NCI-H2171 treated with DMSO at 0.1 percent for 48 hours (cell line): ENCODE results near the gene FKBP11.
"Not testable (repeated sequence)": the region's sequence is repeated elsewhere in the genome, so short reads cannot be mapped to it uniquely, and the experiment has no call there.

Source experiments
- DNase-seq: peaks from one replicate; lab custom pipeline; 2025; lab: John Stamatoyannopoulos, UW

The FKBP11 gene

GRCh38 chr12:48954841-48955501, 29.7 kb upstream of the FKBP11 start:
- no peak for DNase-seq

DNA sequence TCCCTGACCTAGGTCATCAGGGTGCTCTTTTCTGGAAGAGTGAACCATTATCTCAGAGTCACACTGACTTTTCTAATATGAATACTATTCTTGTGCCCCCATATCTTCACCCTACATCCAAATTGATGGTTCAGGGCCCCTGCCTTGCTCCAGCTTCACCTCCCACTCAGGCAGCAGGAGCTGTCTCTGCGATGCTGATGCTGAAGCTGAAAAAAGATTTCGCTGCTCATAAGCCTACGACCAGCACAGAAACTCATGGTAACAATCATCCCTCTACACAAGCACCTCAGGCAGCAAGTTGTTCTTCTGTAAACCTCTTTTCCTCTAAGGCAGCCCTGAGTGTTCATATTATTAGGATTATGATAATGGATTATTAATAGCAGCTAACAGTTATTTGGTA, 28.8 kb upstream of the FKBP11 start:
- no peak for DNase-seq

DNA sequence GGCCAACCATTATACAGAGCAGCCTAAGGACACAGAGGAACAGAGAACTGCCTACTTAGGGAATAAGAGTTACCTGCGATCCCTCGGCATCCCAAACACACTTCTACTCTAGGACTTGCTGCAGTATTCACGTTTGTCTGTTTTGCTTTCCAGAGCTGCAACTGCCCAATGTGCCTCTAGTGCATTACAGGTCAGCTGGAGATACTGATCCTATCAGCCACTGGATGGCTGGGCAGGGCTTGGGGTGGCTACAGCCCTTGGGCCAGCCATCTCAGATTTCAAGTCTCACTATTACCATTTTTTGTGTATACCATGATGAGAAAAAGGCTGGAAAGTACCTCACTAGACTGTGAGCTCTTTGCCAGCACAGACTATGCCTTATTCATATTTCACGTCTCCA, 27.4 kb upstream of the FKBP11 start:
- DNase-seq = no peak

DNA sequence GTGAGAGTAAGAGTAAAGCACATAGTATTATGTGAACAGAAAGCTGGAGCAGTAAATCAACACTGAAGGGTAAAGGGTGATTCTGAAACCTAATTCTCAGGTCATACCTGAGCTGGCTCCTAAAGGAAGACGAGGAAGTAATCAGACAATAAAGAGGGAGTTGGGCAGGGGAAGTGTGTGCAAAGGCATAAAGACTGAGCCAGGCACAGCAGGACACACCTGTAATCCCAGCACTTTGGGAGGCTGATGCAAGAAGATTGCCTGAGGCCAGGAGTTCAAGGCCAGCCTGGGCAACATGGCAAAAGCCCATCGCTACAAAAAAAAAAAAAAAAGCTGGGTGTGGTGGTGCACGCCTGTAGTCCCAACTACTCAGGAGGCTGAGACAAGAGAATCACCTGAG, 22.4 kb upstream of the FKBP11 start:
- DNase-seq = no peak

- no peak for DNase-seq
Observed at GRCh38 chr12:48946943-48947342, 21.7 kb upstream of the FKBP11 start.

DNA sequence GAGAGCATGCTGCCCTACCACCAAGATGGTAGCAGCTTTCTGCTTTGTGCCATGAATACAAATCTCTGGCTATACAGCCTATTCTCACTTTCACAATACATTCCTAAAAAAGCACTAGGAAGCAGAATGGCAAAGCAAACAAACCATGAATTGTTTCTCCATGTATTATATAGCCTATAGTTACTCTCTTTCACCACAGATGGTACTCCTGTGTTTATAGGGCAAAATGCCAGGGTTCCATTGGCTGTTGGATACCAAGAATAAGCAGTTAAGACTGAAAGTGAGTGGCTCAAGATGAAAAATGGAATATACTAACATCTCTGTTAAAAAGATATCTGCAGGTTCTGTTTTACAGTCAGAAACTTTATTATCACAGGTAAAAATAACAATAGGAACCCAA, 20.9 kb upstream of the FKBP11 start:
- peak; percentile 58 for DNase-seq

GRCh38 chr12:48943221-48943620, 17.9 kb upstream of the FKBP11 start:
- no peak for DNase-seq

GRCh38 chr12:48940181-48940580, 14.9 kb upstream of the FKBP11 start:
- DNase-seq = no peak

DNA sequence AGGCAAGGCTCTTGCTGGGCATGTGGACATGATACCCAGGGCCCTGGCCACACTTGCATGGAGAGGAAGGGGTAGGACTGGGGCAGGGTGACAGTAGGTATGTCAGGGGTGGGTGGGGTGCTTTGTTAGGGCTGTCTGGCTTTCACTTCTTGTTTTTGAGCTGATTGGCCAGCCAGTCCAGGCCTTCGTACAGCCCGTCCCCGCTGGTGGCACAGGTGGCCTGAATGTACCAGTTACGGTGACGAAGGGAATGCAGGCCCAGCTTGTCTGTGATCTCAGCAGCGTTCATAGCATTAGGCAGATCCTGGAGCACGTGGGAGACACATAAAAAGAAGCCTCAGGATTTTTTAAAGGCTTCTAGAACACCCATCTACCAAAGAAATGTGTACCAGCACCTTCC, 13.5 kb upstream of the FKBP11 start:
- no peak for DNase-seq

GRCh38 chr12:48937170-48937569, 11.9 kb upstream of the FKBP11 start:
- DNase-seq = no peak

DNA sequence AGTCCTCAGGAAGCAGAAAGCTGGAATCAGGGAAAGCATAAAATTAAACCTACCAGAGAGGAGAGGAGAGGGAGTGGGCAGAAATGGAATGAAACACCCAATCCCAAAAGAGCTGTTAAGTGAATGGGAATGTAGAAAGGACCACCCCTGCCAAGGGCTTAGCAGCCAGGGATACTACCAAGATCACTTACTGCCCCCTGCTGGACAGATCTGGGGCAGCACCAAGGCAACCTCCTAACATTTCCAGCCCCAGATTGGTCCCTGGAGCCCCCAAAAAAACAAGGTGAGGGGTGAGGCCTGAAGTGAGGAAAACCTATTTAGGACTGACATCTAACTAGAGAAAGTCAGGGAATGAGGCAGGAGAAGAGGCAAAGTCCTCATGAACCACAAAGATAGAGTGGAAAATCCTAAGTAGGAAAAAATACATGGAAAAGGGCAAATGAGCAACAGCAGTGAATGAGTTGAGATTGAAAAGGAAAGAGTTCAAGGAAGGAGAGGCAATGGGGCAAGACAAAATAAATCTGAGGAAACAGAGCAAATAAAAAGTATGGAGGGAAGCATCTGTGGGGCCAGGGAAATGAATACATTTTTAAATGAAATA, 11.2 kb upstream of the FKBP11 start:
- peak; percentile 41 for DNase-seq

DNA sequence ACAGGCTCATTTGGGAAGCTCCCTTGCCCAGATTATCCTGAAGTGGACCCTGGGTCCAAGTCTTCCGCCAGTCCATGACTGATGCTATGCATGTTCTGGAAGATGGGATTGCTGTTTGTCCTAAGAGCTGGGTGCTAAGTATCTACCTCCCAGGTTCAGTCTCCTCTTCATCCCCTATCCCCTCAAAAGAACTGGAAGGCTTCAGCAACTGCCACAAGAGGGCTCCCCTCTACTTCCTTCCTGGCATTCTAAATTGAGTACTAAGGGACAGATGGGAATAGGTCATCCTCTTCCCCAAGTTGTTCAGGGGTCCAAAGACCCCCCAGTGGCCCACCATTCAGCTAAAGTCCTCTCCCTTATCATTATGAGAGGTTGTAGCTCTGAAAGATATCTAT, 9.0 kb upstream of the FKBP11 start:
- peak; percentile 26 for DNase-seq

- no peak for DNase-seq
Observed at GRCh38 chr12:48933664-48934311, 8.5 kb upstream of the FKBP11 start.

GRCh38 chr12:48932878-48933277, 7.6 kb upstream of the FKBP11 start:
- no peak for DNase-seq

GRCh38 chr12:48930475-48930874, 5.2 kb upstream of the FKBP11 start:
- no peak for DNase-seq

- DNase-seq = no peak
Observed at GRCh38 chr12:48929551-48929950, 4.3 kb upstream of the FKBP11 start.

DNA sequence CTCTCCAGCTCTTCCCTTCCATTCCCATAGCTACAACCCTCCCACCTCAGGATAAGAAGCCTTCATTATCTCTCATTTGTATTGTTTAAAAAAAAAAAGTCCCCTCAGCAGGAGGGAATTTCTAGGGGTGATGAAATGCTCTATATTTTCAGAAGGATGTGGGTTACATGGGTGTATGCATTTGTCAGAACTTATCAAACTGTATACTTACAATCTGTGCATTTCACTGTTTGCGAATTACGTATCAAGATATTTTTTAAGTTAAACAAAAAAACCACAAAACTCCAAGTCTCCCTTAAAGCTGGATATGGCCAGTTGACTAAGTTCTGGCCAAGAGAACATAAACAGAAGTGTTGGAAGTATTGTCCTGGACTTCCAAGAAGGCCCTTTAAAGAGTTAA, 2.0 kb upstream of the FKBP11 start:
- DNase-seq = no peak

DNA sequence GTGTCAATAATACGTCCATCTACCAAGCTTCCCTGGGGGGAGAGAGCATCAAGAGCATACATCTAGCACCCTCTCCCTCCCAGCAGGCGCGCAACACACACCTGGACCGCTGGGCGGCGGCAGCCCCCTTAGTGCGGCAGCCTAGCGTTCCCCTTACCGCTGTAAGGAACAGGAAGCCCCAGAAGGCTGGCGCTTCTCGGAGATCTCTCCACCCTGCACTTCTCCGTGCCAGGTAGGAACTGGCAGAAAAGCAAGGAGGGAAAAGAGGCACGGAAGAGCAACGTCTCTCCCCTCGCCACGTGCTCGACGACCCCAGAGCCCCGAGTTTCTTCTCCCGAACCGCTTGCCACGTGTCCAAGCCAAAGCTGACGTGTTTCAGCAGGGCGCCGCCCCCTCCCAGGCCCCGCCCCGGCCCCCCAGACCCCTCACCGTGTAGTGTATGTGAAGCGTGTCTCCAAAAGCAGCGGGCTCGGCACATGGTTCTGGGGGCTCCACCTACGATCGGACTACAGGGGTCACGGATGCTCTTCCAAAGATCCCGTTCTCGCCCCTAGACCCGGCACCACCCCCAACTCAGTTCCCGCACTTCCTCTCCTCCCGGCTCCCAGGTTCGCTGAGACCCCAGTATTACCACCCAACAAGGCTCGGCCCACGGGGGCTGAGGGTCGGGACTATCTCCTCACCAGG, 532 bp downstream of the FKBP11 start:
- peak; percentile 71 for DNase-seq

DNA sequence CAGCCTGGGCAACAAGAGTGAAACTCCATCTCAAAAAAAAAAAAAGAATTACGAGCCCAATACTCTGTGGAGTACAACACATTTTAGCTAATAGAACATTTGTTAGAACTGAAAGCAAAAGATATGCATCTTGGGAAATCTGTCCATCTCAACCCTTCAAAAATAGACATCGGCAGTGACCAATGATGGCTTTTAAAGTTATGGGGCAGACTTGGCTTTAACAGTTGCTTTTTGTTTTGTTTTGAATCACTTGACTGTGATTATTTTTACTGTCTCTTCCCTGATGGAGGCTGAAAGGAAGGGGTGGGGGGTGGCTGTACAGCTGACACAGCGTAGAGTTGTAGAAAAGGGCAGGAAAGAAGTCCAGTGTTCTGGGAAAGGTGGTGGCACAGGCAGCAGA, 2.2 kb downstream of the FKBP11 start:
- no peak for DNase-seq

- no peak for DNase-seq
Observed at GRCh38 chr12:48917857-48918537, 7.3 kb downstream of the FKBP11 start.

DNA sequence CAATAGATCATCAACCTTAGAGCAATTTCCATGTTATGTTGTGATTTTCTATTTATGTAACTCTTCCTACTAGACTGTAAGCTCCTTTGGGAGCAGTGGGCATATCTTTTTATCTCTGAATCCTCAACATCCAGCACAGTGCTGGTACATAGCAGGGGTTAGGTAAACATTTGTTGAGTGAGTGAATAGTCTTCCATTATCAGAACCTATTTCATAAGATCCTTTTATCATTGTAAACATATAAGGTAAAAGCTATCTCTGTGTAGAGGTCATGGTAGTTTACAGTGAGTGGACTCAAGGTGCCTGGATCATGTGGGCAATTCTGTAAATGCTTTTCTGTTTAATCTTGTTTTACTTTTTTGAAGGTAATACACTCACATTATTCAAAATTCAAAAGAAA, 15.1 kb downstream of the FKBP11 start:
- DNase-seq = no peak

DNA sequence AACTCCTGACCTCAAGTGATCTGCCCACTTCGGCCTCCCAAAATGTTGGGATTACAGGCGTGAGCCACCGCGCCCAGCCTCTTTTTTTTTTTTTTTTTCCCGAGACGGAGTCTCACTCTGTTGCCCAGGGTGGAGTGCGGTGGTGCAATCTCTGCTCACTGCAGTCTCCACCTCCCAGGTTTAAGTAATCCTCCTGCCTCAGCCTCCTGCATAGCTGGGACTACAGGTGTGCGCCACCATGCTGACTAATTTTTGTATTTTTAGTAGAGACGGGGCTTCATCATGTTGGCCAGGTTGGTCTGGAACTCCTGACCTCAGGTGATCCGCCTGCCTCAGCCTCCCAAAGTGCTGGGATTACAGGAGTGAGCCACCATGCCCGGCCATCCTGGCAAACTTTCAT, 15.6 kb downstream of the FKBP11 start:
- DNase-seq = not testable (repeated sequence)

DNA sequence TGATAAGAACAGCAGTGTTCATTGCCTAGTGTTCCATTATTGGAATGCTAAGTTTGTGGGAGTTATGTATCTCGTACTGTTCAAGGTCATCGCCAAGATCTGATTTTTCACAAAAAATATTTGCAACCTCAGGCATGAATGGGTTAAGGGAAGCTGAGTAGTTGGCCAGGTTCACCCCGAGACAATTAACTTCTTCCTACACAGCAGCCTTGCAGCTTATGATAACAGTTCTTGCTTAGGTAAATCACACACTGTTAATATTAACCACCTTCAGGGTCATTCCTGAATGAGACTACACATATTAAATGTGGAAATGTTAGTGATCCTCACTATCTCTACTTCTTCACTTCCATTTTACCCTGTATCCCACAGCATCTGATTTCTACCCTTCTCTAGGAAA, 18.0 kb downstream of the FKBP11 start:
- no peak for DNase-seq
